ENCODE data around the gene GRIK2.

Gene GRIK2

GRCh38 chr6:101811108-101811507 lies 417.6 kb downstream of the GRIK2 start:
- DNase-seq = no peak

GRCh38 chr6:101816716-101817115 lies 423.2 kb downstream of the GRIK2 start:
- DNase-seq = no peak

- DNase-seq = no peak
Measured at GRCh38 chr6:101818051-101818450, 424.5 kb downstream of the GRIK2 start.

GRCh38 chr6:101824551-101825345 lies 431.2 kb downstream of the GRIK2 start:
- DNase-seq = no peak

GRCh38 chr6:101826269-101826668 lies 432.8 kb downstream of the GRIK2 start:
- DNase-seq = no peak

- no peak for DNase-seq
Measured at GRCh38 chr6:101826678-101827077, 433.2 kb downstream of the GRIK2 start.

GRCh38 chr6:101830501-101831031 lies 437.1 kb downstream of the GRIK2 start:
- no peak for DNase-seq

GRCh38 chr6:101832371-101832770 lies 438.9 kb downstream of the GRIK2 start:
- DNase-seq = no peak

- DNase-seq = no peak
Measured at GRCh38 chr6:101840100-101840499, 446.6 kb downstream of the GRIK2 start.

- DNase-seq = no peak
Measured at GRCh38 chr6:101845172-101845571, 451.7 kb downstream of the GRIK2 start.

GRCh38 chr6:101845621-101846020 lies 452.1 kb downstream of the GRIK2 start:
- no peak for DNase-seq

- DNase-seq = no peak
Measured at GRCh38 chr6:101847690-101848089, 454.2 kb downstream of the GRIK2 start.

- DNase-seq = no peak
Measured at GRCh38 chr6:101851911-101852310, 458.4 kb downstream of the GRIK2 start.

- no peak for DNase-seq
Measured at GRCh38 chr6:101853231-101854085, 459.9 kb downstream of the GRIK2 start.

- DNase-seq = no peak
Measured at GRCh38 chr6:101876431-101876830, 482.9 kb downstream of the GRIK2 start.

- no peak for DNase-seq
Measured at GRCh38 chr6:101878554-101879276, 485.2 kb downstream of the GRIK2 start.

GRCh38 chr6:101879782-101880181 lies 486.3 kb downstream of the GRIK2 start:
- no peak for DNase-seq

- DNase-seq = no peak
Measured at GRCh38 chr6:101883505-101883904, 490.0 kb downstream of the GRIK2 start.

GRCh38 chr6:101887532-101887931 lies 494.0 kb downstream of the GRIK2 start:
- no peak for DNase-seq

GRCh38 chr6:101907356-101908217 lies 514.1 kb downstream of the GRIK2 start:
- DNase-seq = no peak

GRCh38 chr6:101909366-101909765 lies 515.9 kb downstream of the GRIK2 start:
- no peak for DNase-seq

GRCh38 chr6:101912311-101912710 lies 518.8 kb downstream of the GRIK2 start:
- no peak for DNase-seq
